Measurements from ENCODE around the gene RNF214.

GRCh38 chr11:117281869-117282268 is 49.4 kb downstream of the RNF214 start:
- TF ChIP-seq POLR2A (IDR thresholded peaks at IDR 0.05; ENCODE audit: low read length) (no peak), GATA1 (IDR thresholded peaks at IDR 0.05; ENCODE audit: low read depth, low read length) (no peak)
